Suppressor macrophage (primary cell): ENCODE measurements around the gene MYLK.
"Not testable (repeated sequence)": the region's sequence is repeated elsewhere in the genome, so short reads cannot be mapped to it uniquely, and the experiment has no call there.

Source experiments
- DNase-seq, 4 experiments: peaks; one replicate each; pipeline ENCODE4 v3.0.0-alpha.2; 2020 to 2022

MYLK gene

GRCh38 chr3:123618076-123618708 lies 265.9 kb downstream of the MYLK start:
- peak in 2 of 4 experiments; percentile 47 to 48 for DNase-seq

- no peak for DNase-seq
Measured at GRCh38 chr3:123616593-123616992, 267.5 kb downstream of the MYLK start.

- no peak for DNase-seq
Measured at GRCh38 chr3:123613543-123613942, 270.6 kb downstream of the MYLK start.

- DNase-seq = not testable (repeated sequence)
Measured at GRCh38 chr3:123611674-123612073, 272.5 kb downstream of the MYLK start.

- DNase-seq = no peak
Measured at GRCh38 chr3:123611082-123611481, 273.1 kb downstream of the MYLK start.

GRCh38 chr3:123610331-123610730 lies 273.8 kb downstream of the MYLK start:
- DNase-seq = no peak

GRCh38 chr3:123609063-123609462 lies 275.1 kb downstream of the MYLK start:
- no peak for DNase-seq

GRCh38 chr3:123608263-123608937 lies 275.7 kb downstream of the MYLK start:
- DNase-seq = no peak

- no peak for DNase-seq
Measured at GRCh38 chr3:123606527-123606926, 277.6 kb downstream of the MYLK start.

- DNase-seq = no peak
Measured at GRCh38 chr3:123605789-123606234, 278.3 kb downstream of the MYLK start.

- DNase-seq = not testable (repeated sequence)
Measured at GRCh38 chr3:123603153-123603552, 281.0 kb downstream of the MYLK start.

- no peak for DNase-seq
Measured at GRCh38 chr3:123602325-123602724, 281.8 kb downstream of the MYLK start.

GRCh38 chr3:123600863-123601262 lies 283.3 kb downstream of the MYLK start:
- not testable (repeated sequence) for DNase-seq

GRCh38 chr3:123597561-123597960 lies 286.6 kb downstream of the MYLK start:
- DNase-seq = no peak

- no peak for DNase-seq
Measured at GRCh38 chr3:123595396-123596180, 288.5 kb downstream of the MYLK start.

GRCh38 chr3:123593381-123593780 lies 290.8 kb downstream of the MYLK start:
- no peak for DNase-seq

GRCh38 chr3:123590685-123591450 lies 293.3 kb downstream of the MYLK start:
- no peak for DNase-seq

GRCh38 chr3:123587401-123587800 lies 296.7 kb downstream of the MYLK start:
- no peak for DNase-seq

- DNase-seq = no peak
Measured at GRCh38 chr3:123586968-123587367, 297.2 kb downstream of the MYLK start.

- peak; percentile 7 to 51 (median 42) for DNase-seq
Measured at GRCh38 chr3:123586131-123586530, 298.0 kb downstream of the MYLK start.

GRCh38 chr3:123584988-123585937 lies 298.9 kb downstream of the MYLK start, which contains the start of gene HACD2:
HACD2 (minus strand) TSS chr3:123585053; CDS start chr3:123585027, 26 bp downstream.
- DNase-seq = peak; percentile 98 to 99 (median 99)
